ENCODE measurements around the gene CDKN2B. TPM values are rescaled to one million over a fixed set of nuclear protein-coding genes. Genes with fewer than 3 reads are reported as not detected.

Gene CDKN2B
- total and polyA plus RNA-seq, 2 of the 13 experiments (the other 11 are each of a cell fraction or from before 2014, with no cell fraction given): 1.4 to 1.5 TPM

DNA sequence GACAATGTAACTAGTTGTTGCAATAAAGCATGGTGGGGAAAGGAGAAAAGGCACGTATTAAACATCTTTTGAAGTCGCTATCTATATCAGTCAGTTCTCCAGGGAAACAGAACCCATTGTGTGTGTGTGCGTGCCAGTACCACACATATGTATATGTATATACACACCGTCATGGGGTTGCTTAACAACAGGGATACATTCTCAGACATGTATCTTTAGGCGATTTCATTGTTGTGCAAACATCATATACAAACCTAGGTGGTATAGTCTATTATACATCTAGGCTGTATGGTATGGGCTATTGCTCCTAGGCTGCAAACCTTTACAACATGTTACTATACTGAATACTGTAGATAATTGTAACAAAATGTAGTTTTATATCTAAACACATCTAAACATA, 12.2 kb downstream of the CDKN2B start (continued):
- no peak for TF ChIP-seq ZNF609 (CRISPR knock-in tag; IDR thresholded peaks at IDR 0.05; ENCODE audit: borderline replicate concordance)
- no peak for TF ChIP-seq EHMT2 (IDR thresholded peaks at IDR 0.05; ENCODE audit: borderline replicate concordance, low read depth, low read length)
- TF ChIP-seq ZNF383 (CRISPR knock-in tag; IDR thresholded peaks at IDR 0.05; ENCODE audit: borderline replicate concordance): no peak
- TF ChIP-seq, protein P1, sequence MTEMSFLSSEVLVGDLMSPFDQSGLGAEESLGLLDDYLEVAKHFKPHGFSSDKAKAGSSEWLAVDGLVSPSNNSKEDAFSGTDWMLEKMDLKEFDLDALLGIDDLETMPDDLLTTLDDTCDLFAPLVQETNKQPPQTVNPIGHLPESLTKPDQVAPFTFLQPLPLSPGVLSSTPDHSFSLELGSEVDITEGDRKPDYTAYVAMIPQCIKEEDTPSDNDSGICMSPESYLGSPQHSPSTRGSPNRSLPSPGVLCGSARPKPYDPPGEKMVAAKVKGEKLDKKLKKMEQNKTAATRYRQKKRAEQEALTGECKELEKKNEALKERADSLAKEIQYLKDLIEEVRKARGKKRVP (CRISPR knock-in tag; IDR thresholded peaks at IDR 0.05): no peak
- no peak for TF ChIP-seq ZNF674 (CRISPR knock-in tag; IDR thresholded peaks at IDR 0.05; ENCODE audit: low read depth)
- TF ChIP-seq MBD4 (IDR thresholded peaks at IDR 0.05; ENCODE audit: borderline replicate concordance, low read length): no peak
- no peak for TF ChIP-seq ZNF577 (CRISPR knock-in tag; IDR thresholded peaks at IDR 0.05; ENCODE audit: borderline replicate concordance, low read depth)

GRCh38 chr9:21996438-21996837, 12.7 kb downstream of the CDKN2B start:
- no peak overlapping the region for H3K27ac ChIP-seq (ENCODE audit: extremely low read length, insufficient read depth, low read length)
- H4K20me1 ChIP-seq (ENCODE audit: insufficient read depth, low read length): no peaks in the 10 kb centered on the region
- ChIA-PET POLR2A (no interaction called here), CTCF (ENCODE audit: low intra/inter-chr PET ratio, low total read pairs) (no interaction called here)
- intact Hi-C loops (cut with micrococcal nuclease; ENCODE audit: unreplicated experiment) (no loop called here), in situ Hi-C loops (cut with HindIII; ENCODE audit: extremely low pct_ligation_motif_present, low pct_unique_long_range_greater_than_20kb) (loop anchor here (10.0 kb wide), 1 partner anchor 238 kb away; no protein-coding TSS in a partner anchor)
- TF ChIP-seq ZBTB33 (CRISPR knock-in tag; IDR thresholded peaks at IDR 0.05) (no peak), NONO (IDR thresholded peaks at IDR 0.05) (no peak), NONO (CRISPR knock-in tag; conservative IDR thresholded peaks at IDR 0.05) (no peak), SNRNP70 (IDR thresholded peaks at IDR 0.05; ENCODE audit: low read depth, low read length) (no peak), ZNF501 (CRISPR knock-in tag; IDR thresholded peaks at IDR 0.05) (no peak)
- FAIRE-seq (no peak), ATAC-seq (no peak), DNase-seq (ENCODE audit: low spot score) (no peak)
- no peaks in the 10 kb centered on the region for H3K79me2 ChIP-seq (ENCODE audit: insufficient read depth, low read length)
- no peak overlapping the region for H3K4me2 ChIP-seq (ENCODE audit: low read depth, low read length)
- no peaks in the 10 kb centered on the region for H3K36me3 ChIP-seq (replicated peaks in 1 of 2; ENCODE audit: control insufficient read depth in 1 of 2, insufficient read depth in 2 of 2, low read length in 2 of 2)
- BruUV-seq (replicated peaks): no TSS peak
- 81% methylated on average over 9 of the region's 9 CpGs for WGBS (ENCODE audit: low lambda C conversion rate)
- no peak overlapping the region for H2AFZ ChIP-seq (ENCODE audit: low read length)
- H3K9me3 ChIP-seq (ENCODE audit: low read length): no peaks in the 10 kb centered on the region
- H3K4me3 ChIP-seq (replicated peaks in 1 of 3; ENCODE audit: insufficient read depth in 1 of 3, low read depth in 2 of 3, low read length in 3 of 3): no peak overlapping the region
- H3K4me1 ChIP-seq (ENCODE audit: insufficient read depth, low read length): peaks cover 9% of the 10 kb centered on the region
- H3K9ac ChIP-seq (ENCODE audit: insufficient read depth, low read depth, low read length): no peak overlapping the region
- H3K27me3 ChIP-seq (ENCODE audit: control insufficient read depth in 1 of 2, insufficient read depth in 2 of 2, low read length in 2 of 2): peaks cover 0 to 17% of the 10 kb centered on the region in 2 experiments; a peak in 1 of 5 replicates
